GM19452 (cell line): Measurements from ENCODE around the gene SLC39A1.
"Not testable (repeated sequence)": the region's sequence is repeated elsewhere in the genome, so short reads cannot be mapped to it uniquely, and the experiment has no call there.

Source experiments
- ATAC-seq: cut with Tn5 transposase; IDR thresholded peaks from one replicate; pipeline ENCODE4 v1.9.1; 2021; ENCODE audit not compliant: unreplicated experiment

The SLC39A1 gene

GRCh38 chr1:153932156-153933131 lies 30.9 kb downstream of the SLC39A1 start:
- no peak for ATAC-seq

DNA sequence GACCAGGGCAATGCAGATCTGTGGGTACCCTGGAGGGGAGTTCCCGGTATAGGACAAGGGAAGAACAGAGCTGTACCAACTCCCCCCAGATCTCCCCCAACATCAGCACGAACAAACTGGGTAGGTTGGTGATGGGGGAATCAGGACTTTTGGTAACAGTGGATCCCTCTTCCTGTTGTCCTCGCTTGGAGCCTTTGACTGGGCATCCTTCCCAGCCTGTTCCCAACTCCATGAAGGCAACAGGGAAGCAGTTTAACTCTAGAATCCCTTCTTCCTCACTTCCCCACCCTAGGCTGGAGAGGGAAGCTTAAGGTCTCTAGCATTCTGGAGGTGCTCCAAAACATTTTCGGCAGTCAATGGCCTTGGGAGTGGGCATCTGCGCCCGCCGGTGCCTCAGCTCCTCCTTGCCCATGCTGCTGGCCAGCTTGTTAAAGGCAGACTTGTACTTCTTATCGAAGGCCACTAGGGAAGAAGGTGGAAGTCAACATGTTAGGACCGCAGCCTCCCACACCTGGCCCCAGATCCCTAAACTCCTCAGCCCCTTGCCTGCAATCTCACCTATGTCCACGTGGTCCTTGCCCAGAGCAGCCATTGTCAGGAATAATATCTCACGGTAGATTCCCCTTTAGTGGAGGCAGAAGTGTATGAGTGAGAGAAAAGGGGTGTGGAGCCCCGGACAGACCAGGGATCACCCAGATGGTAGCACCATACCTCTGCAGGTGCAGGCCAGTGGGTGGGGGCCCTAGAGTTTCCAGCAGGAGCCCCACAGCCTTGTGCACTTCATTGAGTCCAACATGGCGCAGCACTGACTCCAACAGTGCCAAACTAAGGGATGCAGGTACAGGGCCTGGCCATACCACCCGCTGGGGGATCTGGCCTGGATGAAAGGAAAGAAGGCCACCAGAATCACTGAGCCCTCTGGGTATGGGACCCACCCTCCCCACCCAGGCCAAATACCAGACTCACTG lies 33.1 kb downstream of the SLC39A1 start:
- ATAC-seq = no peak

DNA sequence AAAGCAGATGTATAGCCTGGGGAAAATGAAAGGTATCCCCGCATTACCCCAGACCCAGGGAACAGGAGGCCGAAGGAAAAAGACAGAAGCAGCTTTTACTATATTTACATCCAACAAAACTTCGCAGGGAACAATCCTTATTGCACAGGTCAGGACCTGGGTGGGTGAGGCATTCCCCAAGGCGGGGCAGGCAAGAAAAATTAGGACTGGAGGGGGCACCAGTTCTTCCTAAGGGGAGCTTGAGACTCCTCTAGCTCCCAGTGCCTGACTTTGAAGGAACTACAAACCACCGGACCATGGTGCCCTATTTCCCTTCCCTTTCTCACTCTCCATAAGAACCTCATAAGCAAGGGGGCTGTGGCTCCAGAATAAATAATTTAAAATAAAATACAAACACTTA lies 33.9 kb downstream of the SLC39A1 start:
- ATAC-seq = no peak

GRCh38 chr1:153928791-153929341 lies 34.5 kb downstream of the SLC39A1 start:
- ATAC-seq = no peak

GRCh38 chr1:153928245-153928644 lies 35.1 kb downstream of the SLC39A1 start:
- no peak for ATAC-seq

DNA sequence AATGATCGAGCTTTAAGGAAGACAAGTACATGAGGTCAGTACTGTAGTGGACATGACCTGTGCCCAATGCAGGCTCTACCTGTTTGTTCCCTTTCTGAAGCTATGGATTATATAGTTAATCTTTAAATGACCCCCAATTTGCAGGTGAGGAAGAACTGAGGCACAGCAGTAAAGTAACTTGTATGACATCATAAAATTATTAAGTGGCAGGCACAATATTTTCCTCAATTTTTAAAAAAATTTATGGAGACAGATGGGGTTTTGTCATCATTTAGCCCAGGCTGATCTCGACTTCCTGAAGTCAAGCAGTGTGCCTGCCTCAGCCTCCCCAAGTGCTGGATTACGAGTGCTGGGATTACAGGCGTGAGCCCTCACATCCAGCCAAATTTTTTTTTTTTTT lies 36.9 kb downstream of the SLC39A1 start:
- ATAC-seq = no peak

DNA sequence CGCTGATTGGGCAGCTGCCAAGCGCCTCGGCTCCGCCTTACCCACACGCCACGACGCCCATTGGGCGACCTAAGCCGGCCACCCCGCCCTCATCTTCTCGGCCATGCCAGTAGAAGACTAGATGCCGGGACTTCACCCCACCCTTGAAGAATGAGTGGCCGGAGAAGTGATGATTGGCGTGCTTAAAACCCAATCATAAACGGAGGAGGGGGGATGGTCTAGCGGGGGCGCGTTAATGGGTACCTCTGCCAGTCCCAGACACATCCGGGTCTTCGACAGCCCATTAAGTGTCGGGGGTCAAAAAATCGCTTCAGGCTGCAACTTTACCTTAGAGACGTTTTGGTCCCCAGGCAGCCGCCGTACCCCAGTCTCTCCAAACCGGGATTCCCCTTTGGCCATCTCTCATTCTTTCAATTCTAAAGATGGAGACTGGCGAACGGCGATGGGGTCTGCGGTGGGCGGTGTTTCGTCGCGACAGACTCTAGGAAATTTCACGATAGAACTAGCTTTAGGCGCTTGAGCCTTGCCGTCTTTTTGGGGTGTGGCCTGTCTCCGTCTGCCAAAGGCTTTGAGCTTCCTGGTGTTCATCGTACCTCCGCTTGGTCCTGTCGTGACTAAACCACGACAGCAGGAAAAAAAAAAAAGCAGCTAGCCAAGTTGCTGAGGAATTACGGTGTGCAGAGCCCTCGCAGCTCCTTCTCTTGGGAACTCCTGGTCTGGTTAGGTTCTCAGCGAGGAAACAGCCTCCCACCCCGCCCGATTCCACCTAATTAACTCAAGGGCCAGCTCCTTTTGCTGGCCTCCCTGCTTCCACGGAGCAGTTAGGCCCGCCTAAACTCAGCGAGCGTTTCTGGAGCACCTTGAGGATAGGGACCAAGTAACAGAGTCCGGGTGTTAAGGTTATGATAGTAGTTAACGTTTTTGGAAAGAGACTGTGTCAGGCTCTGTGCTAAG lies 40.1 kb downstream of the SLC39A1 start, which contains the start of gene GATAD2B:
Gene GATAD2B (minus strand): TSS at position 1 of the 954 bp plus-strand sequence. CDS start 94,625 bp downstream, outside the sequence.
- ATAC-seq = peak; percentile 91

GRCh38 chr1:153922076-153922971 lies 41.0 kb downstream of the SLC39A1 start:
- ATAC-seq = peak; percentile 27

- no peak for ATAC-seq
Observed at GRCh38 chr1:153921803-153922075, 41.6 kb downstream of the SLC39A1 start.

DNA sequence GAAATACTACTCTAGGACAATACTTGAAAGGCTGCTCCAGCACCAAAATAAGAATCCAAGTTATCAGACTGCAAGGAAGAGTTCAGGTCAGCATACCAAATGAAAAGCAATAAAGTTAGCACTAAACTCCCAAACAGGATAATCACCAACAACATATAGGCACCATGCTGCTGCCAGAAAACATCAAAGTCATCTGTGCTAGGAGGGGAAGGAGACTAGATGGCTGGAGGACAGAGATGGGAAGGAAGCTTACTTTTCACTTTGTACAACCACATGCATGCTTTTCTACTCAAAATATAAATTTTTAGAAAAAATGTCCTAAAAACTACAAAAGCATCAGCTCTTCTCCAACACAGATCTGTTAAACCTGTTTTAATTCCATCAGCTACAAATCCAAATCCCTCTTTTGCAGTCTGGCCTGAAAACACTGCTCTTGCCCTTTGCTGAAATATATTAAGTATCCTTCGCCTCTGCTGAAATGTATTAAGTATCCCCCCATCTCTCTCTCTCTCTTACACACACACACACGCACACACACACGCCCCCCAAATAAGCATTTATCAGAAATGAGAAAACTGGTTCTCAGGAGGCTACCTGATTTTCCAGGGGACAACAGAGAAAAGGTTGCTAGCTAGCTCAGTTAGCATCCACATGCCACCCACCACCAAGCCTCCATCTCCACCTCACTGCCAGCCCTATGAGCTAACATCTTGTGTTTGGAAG lies 42.1 kb downstream of the SLC39A1 start:
- no peak for ATAC-seq

- no peak for ATAC-seq
Observed at GRCh38 chr1:153919876-153920852, 43.2 kb downstream of the SLC39A1 start.

GRCh38 chr1:153916297-153916696 lies 47.0 kb downstream of the SLC39A1 start:
- ATAC-seq = no peak

DNA sequence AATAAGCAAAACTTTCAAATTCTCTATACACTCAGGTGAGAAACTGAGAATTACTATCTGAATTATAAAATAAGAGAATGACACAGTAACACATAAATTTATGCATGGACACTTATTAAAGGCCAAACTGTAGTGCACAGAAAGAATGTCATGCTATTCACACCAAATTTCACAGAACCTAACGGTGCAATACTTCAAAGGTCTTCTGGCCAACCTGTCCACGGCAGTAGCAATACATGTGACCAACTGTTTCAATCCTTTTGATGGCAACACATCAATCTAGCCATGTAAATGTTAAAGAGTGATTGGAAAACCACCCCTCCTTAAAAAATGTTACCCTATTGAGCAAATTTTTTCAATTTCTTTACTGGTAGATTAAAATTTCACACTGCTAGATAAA lies 51.0 kb downstream of the SLC39A1 start:
- no peak for ATAC-seq

GRCh38 chr1:153910560-153910959 lies 52.8 kb downstream of the SLC39A1 start:
- not testable (repeated sequence) for ATAC-seq
